Memory B cell (primary cell): ENCODE data around the gene AICDA.
"Not testable (repeated sequence)": the region's sequence is repeated elsewhere in the genome, so short reads cannot be mapped to it uniquely, and the experiment has no call there.

Experiments used
- ATAC-seq: fragments of 150-1000 bp; cut with Tn5 transposase; 2 replicates; pipeline ENCODE4 v1.10.0; 2021; ENCODE audit warnings: low read depth, mild to moderate bottlenecking, moderate library complexity
- DNase-seq, 2 donors: peaks; one replicate each; pipeline ENCODE4 v3.0.0; 2022; ENCODE audit warnings: low spot score in 2 of 2
- H3K27ac Mint-ChIP-seq: one replicate; pipeline ENCODE4 v1.8.0; 2022; ENCODE audit warnings: mild to moderate bottlenecking, moderate library complexity, mixed read lengths
- H3K27me3 Mint-ChIP-seq: one replicate; pipeline ENCODE4 v1.8.0; 2022; ENCODE audit warnings: mixed read lengths
- H3K36me3 Mint-ChIP-seq: one replicate; pipeline ENCODE4 v1.8.0; 2022; ENCODE audit warnings: mild to moderate bottlenecking, mixed read lengths
- H3K4me1 Mint-ChIP-seq: one replicate; pipeline ENCODE4 v1.8.0; 2022; ENCODE audit warnings: mixed read lengths
- H3K4me3 Mint-ChIP-seq: one replicate; pipeline ENCODE4 v1.8.0; 2022; ENCODE audit warnings: mild to moderate bottlenecking, moderate library complexity, mixed read lengths
- H3K9me3 Mint-ChIP-seq: one replicate; pipeline ENCODE4 v1.8.0; 2022; ENCODE audit warnings: mixed read lengths

AICDA gene

DNA sequence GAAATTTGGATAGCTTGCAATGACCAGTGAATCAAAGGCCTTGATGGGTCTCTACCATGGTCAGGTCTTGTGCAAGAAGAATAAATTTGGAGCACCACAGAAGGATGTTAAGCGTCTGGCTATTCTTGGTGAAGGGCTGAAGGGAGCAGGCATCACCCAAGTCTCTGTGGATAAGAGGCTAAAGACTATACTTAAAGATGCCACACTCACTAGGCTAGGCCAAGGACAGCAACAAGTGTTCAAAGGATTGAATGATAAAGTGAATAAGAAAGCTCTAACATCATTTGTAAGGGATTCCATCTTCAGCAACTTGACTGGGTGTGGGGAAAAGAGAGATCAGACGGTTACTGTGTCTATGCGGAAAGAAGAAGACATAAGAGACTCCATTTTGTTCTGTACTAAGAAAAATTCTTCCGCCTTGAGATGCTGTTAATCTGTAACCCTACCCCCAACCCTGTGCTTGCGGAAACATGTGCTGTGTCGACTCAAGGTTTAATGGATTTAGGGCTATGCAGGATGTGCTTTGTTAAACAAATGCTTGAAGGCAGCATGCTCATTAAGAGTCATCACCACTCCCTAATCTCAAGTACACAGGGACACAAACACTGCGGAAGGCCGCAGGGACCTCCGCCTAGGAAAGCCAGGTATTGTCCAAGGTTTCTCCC is 22.8 kb upstream of the AICDA start:
- H3K36me3 Mint-ChIP-seq, DNase-seq, H3K4me3 Mint-ChIP-seq, H3K4me1 Mint-ChIP-seq, H3K27ac Mint-ChIP-seq, H3K9me3 Mint-ChIP-seq, ATAC-seq, H3K27me3 Mint-ChIP-seq: not testable (repeated sequence)

DNA sequence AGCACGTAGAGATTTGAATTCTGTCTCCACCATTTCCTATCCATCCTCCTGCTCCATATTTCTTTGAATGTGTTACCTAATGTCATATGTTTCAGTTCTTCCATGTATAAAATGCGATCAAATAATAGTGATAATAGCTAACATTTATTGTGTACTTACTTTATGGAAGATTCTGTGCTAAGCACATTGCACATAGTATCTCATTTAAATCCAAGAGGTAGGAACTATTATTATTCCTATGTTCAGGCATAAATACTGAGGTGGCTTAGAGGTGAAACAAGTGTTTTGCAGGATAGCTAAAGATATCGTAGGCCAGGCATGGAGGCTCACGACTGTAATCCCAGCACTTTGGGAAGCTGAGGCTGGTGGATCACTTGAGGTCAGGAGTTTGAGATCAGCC is 17.5 kb upstream of the AICDA start:
- no peaks in the 10 kb centered on the region for H3K9me3 Mint-ChIP-seq
- ATAC-seq (no peak), DNase-seq (no peak)
- H3K4me3 Mint-ChIP-seq, result no peak overlapping the region
- H3K27me3 Mint-ChIP-seq, result no peaks in the 10 kb centered on the region
- peaks cover 6% of the 10 kb centered on the region for H3K4me1 Mint-ChIP-seq
- no peak overlapping the region for H3K27ac Mint-ChIP-seq
- no peaks in the 10 kb centered on the region for H3K36me3 Mint-ChIP-seq

DNA sequence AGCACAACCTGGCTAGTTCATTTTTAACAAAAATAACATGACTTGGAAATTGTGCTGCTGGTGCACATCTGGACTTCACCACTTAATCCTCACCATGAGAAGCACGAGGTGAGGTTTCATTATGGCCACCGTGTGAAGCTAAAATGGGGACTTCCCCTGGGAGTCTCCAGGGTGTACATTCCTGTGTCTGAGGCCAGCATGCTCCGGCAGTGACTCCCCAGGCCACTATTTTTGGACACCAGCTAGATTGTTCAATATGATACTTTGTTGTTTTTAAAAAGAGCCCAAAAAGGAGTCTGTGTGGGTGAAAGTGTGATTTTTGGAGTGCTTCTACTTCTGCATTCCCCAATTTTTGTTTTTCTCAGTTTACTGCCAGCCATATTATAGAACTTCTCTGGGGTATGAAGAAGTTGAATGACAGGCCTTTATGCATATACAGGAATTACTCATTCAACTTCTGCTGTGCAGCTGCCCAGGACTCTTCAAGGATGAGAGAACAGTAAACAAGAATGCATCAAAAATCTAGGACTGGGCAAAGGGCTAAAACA is 16.9 kb upstream of the AICDA start:
- no peaks in the 10 kb centered on the region for H3K27me3 Mint-ChIP-seq
- H3K36me3 Mint-ChIP-seq, result no peaks in the 10 kb centered on the region
- H3K9me3 Mint-ChIP-seq, result no peaks in the 10 kb centered on the region
- DNase-seq (no peak), ATAC-seq (peak; percentile 52)
- peaks cover 6% of the 10 kb centered on the region for H3K4me1 Mint-ChIP-seq
- H3K27ac Mint-ChIP-seq, result no peak overlapping the region
- H3K4me3 Mint-ChIP-seq, result no peak overlapping the region

DNA sequence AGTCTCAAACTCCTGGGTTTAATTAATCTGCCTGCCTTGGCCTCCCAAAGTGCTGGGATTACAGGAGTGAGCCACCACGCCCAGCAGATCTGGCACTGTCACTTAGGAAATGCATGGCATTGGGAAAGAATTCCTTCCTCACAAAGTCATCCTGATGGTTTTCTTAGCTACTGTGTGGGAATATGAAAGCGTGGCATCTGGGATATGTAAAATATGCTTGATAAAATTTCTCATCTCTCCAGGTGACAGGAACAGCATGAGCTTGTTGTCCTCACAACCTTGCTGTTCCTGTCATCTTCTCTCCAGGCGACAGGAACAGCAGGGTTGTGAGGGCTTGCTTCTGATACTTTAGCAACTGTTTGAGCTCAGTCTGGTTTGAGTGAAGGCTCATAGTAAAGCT is 16.1 kb upstream of the AICDA start:
- Mint-ChIP-seq H3K9me3 (no peaks in the 10 kb centered on the region), H3K36me3 (peaks cover 1% of the 10 kb centered on the region), H3K27me3 (no peaks in the 10 kb centered on the region), H3K4me3 (no peak overlapping the region), H3K4me1 (peaks cover 6% of the 10 kb centered on the region), H3K27ac (no peak overlapping the region)
- ATAC-seq, result no peak
- DNase-seq, result no peak

DNA sequence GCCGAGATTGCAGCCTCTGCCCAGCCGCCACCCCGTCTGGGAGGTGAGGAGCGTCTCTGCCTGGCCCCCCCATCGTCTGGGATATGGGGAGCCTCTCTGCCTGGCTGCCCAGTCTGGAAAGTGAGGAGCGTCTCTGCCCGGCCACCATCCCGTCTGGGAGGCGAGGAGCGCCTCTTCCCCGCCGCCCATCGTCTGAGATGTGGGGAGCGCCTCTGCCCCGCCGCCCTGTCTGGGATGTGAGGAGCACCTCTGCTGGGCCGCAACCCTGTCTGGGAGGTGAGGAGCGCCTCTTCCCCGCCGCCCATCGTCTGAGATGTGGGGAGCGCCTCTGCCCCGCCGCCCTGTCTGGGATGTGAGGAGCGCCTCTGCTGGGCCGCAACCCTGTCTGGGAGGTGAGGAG is 12.1 kb upstream of the AICDA start:
- not testable (repeated sequence) for H3K27me3 Mint-ChIP-seq, H3K27ac Mint-ChIP-seq, ATAC-seq, H3K36me3 Mint-ChIP-seq, H3K9me3 Mint-ChIP-seq, DNase-seq, H3K4me1 Mint-ChIP-seq, H3K4me3 Mint-ChIP-seq

DNA sequence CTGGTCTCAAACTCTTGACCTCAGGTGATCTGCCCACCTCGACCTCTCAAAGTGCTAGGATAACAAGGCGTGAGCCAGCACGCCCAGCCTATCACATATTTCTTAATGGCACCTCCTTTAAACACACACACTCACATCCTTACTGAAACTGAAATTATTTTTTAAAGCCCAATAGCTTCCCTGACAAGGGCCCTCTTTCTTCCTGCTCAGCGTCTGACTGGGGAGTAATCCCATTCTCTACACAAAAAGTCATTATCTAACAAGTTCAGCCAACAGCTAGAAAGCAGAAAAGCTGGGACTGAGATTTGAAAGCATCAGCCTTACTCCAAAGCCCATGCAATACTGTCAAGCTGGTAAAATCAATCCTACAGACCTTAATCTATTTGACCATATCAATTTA is 10.0 kb upstream of the AICDA start:
- no peak for DNase-seq
- H3K4me3 Mint-ChIP-seq, result no peak overlapping the region
- H3K27me3 Mint-ChIP-seq, result no peaks in the 10 kb centered on the region
- no peaks in the 10 kb centered on the region for H3K9me3 Mint-ChIP-seq
- ATAC-seq, result no peak
- H3K36me3 Mint-ChIP-seq, result peaks cover 1% of the 10 kb centered on the region
- H3K4me1 Mint-ChIP-seq, result peaks cover 2% of the 10 kb centered on the region
- no peak overlapping the region for H3K27ac Mint-ChIP-seq

DNA sequence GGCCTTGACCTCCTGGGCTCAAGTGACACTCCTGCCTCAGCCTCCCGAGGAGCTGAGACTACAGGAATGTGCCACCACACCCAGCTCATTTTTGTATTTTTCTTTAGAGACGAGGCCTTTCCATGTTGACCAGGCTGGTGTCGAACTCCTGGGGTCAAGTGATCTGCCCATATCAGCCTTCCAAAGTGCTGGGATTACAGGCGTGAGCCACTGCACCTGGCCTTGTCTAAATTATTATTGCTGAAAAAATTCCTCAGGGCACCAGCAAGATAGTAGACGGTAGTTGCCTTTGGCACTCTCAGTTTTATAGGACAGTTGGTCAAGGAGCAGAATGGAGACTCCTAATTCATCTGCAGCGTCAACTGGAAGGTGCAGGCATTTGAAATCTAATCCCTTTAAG is 2.5 kb upstream of the AICDA start:
- Mint-ChIP-seq H3K27me3 (no peaks in the 10 kb centered on the region), H3K9me3 (no peaks in the 10 kb centered on the region), H3K4me1 (peaks cover 20% of the 10 kb centered on the region), H3K4me3 (no peak overlapping the region), H3K27ac (no peak overlapping the region), H3K36me3 (no peaks in the 10 kb centered on the region)
- ATAC-seq, result no peak
- no peak for DNase-seq

DNA sequence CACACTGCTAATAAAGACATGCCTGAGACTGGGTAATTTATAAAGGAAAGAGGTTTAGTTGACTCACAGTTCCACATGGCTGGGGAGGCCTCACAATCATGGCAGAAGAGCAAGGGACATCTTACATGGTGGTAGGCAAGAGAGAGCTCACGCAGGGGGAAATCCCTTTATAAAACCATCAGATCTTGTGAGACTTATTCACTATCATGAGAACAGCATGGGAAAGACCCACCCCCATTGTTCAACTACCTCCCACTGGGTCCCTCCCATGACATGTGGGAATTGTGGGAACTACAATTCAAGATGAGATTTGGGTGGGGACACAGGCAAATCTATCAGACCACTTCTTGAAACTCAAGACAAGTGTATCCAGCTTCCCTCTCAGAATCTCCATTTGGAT is 1.2 kb upstream of the AICDA start:
- H3K27me3 Mint-ChIP-seq, H3K4me3 Mint-ChIP-seq, H3K9me3 Mint-ChIP-seq, DNase-seq, ATAC-seq, H3K27ac Mint-ChIP-seq, H3K36me3 Mint-ChIP-seq: not testable (repeated sequence)
- H3K4me1 Mint-ChIP-seq, result peaks cover 25% of the 10 kb centered on the region

DNA sequence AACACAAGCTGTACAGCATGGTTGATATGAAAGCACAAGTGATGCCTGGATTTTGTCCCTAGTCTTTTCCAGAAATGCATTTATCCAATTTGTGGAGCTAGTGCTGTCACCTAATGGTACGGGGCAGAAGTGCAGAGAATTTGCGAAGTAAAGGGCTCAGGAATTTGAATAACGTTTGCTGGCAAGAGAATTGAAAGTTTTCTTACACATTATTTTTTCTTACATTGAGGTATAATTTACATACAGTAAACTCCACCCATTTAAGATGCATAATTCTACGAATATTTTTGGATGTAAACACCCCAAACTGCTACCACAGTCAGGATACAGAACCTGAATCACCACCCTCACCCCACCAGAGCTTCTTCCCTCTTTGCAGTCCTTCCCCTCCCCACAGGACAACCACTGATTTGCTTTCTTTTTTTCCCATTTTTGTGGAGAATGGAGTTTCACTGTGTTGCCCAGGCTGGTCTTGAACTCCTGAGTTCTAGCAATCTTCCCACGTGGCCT is 3.5 kb downstream of the AICDA start:
- H3K27ac Mint-ChIP-seq, result peak overlapping the region; percentile 5
- H3K4me1 Mint-ChIP-seq, result peaks cover 31% of the 10 kb centered on the region
- no peaks in the 10 kb centered on the region for H3K36me3 Mint-ChIP-seq
- no peaks in the 10 kb centered on the region for H3K9me3 Mint-ChIP-seq
- ATAC-seq (peak; percentile 54), DNase-seq (no peak)
- H3K4me3 Mint-ChIP-seq, result peak overlapping the region; percentile 91
- no peaks in the 10 kb centered on the region for H3K27me3 Mint-ChIP-seq

DNA sequence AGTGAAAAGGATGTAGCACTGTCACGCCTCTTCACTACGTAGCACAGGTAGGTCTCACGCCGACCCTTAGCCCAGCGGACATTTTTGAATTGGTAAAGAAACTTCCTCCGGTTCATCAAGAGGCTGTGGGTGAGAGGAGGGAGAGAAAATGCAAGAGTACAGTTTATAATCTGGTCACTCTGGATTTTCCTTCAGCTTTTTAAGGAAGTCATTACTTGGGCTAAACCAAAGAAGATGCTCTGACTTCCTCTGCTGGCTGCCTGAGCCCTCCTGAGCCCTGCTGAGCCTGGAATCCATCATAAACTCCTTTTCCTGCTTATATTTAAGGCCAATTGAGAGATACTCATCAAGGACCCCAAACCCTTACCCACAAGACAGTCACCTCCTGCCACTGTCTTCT is 5.8 kb downstream of the AICDA start:
- Mint-ChIP-seq H3K4me3 (no peak overlapping the region), H3K36me3 (no peaks in the 10 kb centered on the region), H3K9me3 (no peaks in the 10 kb centered on the region), H3K4me1 (peaks cover 24% of the 10 kb centered on the region), H3K27ac (no peak overlapping the region), H3K27me3 (no peaks in the 10 kb centered on the region)
- ATAC-seq (no peak), DNase-seq (no peak)

DNA sequence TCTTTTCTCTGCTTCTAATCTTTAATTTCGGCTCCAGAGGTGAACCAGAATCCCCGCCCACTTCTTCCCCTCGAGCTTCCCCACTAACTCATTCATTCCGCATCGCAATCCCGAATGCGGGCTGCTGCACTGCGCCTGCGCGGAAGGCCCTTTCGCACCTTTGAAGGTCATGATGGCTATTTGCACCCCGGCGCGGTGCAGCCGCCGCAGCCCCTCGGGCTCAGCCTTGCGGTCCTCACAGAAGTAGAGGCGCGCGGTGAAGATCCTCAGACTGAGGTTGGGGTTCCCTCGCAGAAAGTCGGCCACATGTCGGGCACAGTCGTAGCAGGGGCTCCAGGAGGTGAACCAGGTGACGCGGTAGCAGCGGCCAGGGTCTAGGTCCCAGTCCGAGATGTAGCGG is 7.6 kb downstream of the AICDA start:
- Mint-ChIP-seq H3K27me3 (no peaks in the 10 kb centered on the region), H3K9me3 (no peaks in the 10 kb centered on the region), H3K36me3 (no peaks in the 10 kb centered on the region), H3K27ac (no peak overlapping the region), H3K4me3 (no peak overlapping the region), H3K4me1 (peaks cover 16% of the 10 kb centered on the region)
- DNase-seq, result no peak
- no peak for ATAC-seq

DNA sequence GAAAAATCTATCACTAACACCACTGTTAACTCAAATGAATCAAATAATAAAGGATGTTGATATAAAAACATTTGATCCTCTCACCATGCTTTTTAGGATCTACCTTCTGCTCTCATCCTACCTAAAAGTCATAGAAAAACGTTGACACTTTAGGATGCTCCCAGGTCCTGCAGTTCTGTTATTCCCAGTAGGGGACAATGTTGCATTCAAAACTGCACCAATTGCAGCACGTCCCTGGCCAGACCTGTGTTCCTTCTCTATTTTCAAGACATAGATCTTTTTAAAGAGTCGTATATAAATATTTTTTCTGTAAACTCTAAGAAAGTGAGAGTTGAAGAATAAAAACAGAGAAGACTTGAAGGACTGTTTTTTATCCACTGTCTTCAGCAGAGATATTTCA is 8.8 kb downstream of the AICDA start:
- no peaks in the 10 kb centered on the region for H3K9me3 Mint-ChIP-seq
- H3K4me1 Mint-ChIP-seq, result peaks cover 9% of the 10 kb centered on the region
- no peak for DNase-seq

DNA sequence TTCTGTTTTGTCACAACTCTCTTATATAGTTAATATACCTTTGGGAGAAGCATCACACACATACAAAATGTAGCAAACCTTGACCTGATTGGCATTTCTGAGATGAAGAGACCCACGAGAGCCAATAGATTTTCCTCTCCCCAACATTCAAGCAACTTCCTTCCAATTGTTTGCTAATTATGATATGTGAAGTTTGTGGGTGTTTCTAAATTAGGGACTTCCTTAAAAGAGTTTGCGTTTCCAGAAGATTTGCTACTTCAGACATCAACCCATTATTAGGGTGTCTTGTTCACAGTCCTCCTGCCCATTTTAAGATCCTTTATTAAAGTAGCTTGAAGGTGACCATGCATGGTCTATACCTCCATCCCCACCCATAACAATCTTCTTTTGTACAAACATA is 9.4 kb downstream of the AICDA start:
- no peaks in the 10 kb centered on the region for H3K36me3 Mint-ChIP-seq
- no peak overlapping the region for H3K4me3 Mint-ChIP-seq
- DNase-seq, result no peak
- H3K9me3 Mint-ChIP-seq, result no peaks in the 10 kb centered on the region
- H3K4me1 Mint-ChIP-seq, result peaks cover 6% of the 10 kb centered on the region
- no peak for ATAC-seq
- H3K27me3 Mint-ChIP-seq, result no peaks in the 10 kb centered on the region
- H3K27ac Mint-ChIP-seq, result no peak overlapping the region

More for the DNA sequence above, 8.8 kb downstream of the AICDA start:
- H3K27me3 Mint-ChIP-seq, result no peaks in the 10 kb centered on the region
- no peak for ATAC-seq
- no peak overlapping the region for H3K27ac Mint-ChIP-seq
- H3K4me3 Mint-ChIP-seq, result no peak overlapping the region
- H3K36me3 Mint-ChIP-seq, result no peaks in the 10 kb centered on the region

DNA sequence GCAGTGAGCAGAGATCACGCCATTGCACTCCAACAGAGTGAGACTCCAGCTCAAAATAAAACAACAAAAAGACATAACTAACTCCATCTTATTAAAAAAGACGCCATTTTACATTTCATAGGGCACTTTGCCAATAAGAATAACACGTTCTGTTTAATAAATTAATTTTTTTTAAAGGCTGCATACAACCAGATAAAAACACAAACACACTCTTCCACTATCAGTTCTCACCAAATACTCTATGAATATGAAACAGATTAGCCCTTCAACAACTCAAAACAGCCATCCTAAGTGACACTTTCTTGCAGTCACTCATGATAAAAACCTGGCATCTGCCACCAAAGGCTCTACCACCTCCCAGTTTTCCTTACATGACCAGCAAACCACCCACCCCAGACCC is 16.1 kb downstream of the AICDA start:
- Mint-ChIP-seq H3K4me3 (no peak overlapping the region), H3K36me3 (no peaks in the 10 kb centered on the region), H3K9me3 (peaks cover 1% of the 10 kb centered on the region), H3K27me3 (peaks cover 2% of the 10 kb centered on the region), H3K27ac (no peak overlapping the region), H3K4me1 (peaks cover 3% of the 10 kb centered on the region)
- ATAC-seq (no peak), DNase-seq (no peak)

DNA sequence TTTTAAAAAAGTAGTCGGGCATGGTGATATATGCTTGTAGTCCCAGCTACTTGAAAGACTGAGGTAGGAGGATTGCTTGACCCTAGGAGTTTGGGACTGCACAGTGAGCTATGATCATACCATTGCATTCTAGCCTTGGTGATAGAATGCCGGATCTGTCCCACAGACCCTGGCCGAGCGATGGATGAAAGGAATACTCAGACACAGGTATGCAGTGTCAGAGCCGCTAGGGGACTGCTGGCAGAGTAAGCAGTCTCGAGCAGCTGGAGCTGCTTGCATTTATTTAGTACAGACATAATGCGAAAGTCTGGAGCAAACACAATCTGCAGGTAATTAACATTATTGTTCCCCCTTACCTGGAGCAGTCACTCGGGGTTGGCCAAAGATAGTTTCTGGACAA is 18.6 kb downstream of the AICDA start:
- no peak overlapping the region for H3K27ac Mint-ChIP-seq
- peaks cover 1% of the 10 kb centered on the region for H3K9me3 Mint-ChIP-seq
- ATAC-seq (no peak), DNase-seq (no peak)
- peaks cover 13% of the 10 kb centered on the region for H3K4me1 Mint-ChIP-seq
- peaks cover 2% of the 10 kb centered on the region for H3K27me3 Mint-ChIP-seq
- no peak overlapping the region for H3K4me3 Mint-ChIP-seq
- no peaks in the 10 kb centered on the region for H3K36me3 Mint-ChIP-seq
